Brain pericyte (primary cell): ENCODE data around the gene PEAR1.

Source experiments
- DNase-seq: peaks from one replicate; pipeline ENCODE4 v3.0.0-alpha.2; 2012; ENCODE audit warnings: low read depth, low spot score

The PEAR1 gene

GRCh38 chr1:156901590-156901900 lies 8.0 kb downstream of the PEAR1 start:
- DNase-seq = no peak

GRCh38 chr1:156901966-156902915 lies 8.7 kb downstream of the PEAR1 start:
- DNase-seq = no peak

GRCh38 chr1:156903328-156904091 lies 10.0 kb downstream of the PEAR1 start:
- DNase-seq = no peak

- DNase-seq = no peak
Measured at GRCh38 chr1:156904187-156904959, 10.9 kb downstream of the PEAR1 start.

GRCh38 chr1:156905176-156905575 lies 11.7 kb downstream of the PEAR1 start:
- no peak for DNase-seq

- no peak for DNase-seq
Measured at GRCh38 chr1:156905651-156906050, 12.1 kb downstream of the PEAR1 start.

GRCh38 chr1:156906206-156906906 lies 12.8 kb downstream of the PEAR1 start:
- DNase-seq = no peak

- no peak for DNase-seq
Measured at GRCh38 chr1:156908541-156908940, 15.0 kb downstream of the PEAR1 start.

- DNase-seq = no peak
Measured at GRCh38 chr1:156908955-156909354, 15.4 kb downstream of the PEAR1 start.

GRCh38 chr1:156909671-156910070 lies 16.2 kb downstream of the PEAR1 start:
- DNase-seq = no peak

GRCh38 chr1:156910309-156910782 lies 16.8 kb downstream of the PEAR1 start:
- DNase-seq = no peak

- DNase-seq = no peak
Measured at GRCh38 chr1:156911577-156912298, 18.2 kb downstream of the PEAR1 start.

- DNase-seq = no peak
Measured at GRCh38 chr1:156912310-156912709, 18.8 kb downstream of the PEAR1 start.

- no peak for DNase-seq
Measured at GRCh38 chr1:156912861-156913808, 19.6 kb downstream of the PEAR1 start.

GRCh38 chr1:156913809-156914387 lies 20.4 kb downstream of the PEAR1 start:
- no peak for DNase-seq

- no peak for DNase-seq
Measured at GRCh38 chr1:156914440-156914856, 20.9 kb downstream of the PEAR1 start.

- DNase-seq = no peak
Measured at GRCh38 chr1:156920233-156921052, 26.9 kb downstream of the PEAR1 start, which contains the start of gene LRRC71. Gene LRRC71, plus strand, starts transcription at chr1:156920632. Its CDS starts 172 bp downstream, at chr1:156920804.

GRCh38 chr1:156921053-156921529 lies 27.6 kb downstream of the PEAR1 start:
- no peak for DNase-seq
